Neural progenitor cell (in vitro differentiated cells): ENCODE data around the gene NLRP11. TPM values are rescaled to one million over a fixed set of nuclear protein-coding genes. Genes with fewer than 3 reads are reported as not detected.

ENCODE experiments used
- DNase-seq: peaks from one replicate; pipeline ENCODE4 v3.0.0-alpha.2; 2016; ENCODE audit warnings: low spot score
- H2AFZ ChIP-seq: fragments of 200-600 bp; sonication (generic); replicated peaks from 2 replicates; pipeline ENCODE4 v1.6.1; 2016; ENCODE audit warnings: antibody characterized with exemption
- H3F3A ChIP-seq: fragments of 200-600 bp; sonication (generic); 2 replicates; pipeline ENCODE4 v1.6.1; 2016; ENCODE audit warnings: antibody characterized with exemption, low read depth
- H3K27ac ChIP-seq: fragments of 200-600 bp; sonication (generic); 2 replicates; pipeline ENCODE4 v1.5.1; 2016; ENCODE audit warnings: mild to moderate bottlenecking
- H3K27me3 ChIP-seq: fragments of 200-600 bp; sonication (generic); 2 replicates; pipeline ENCODE4 v1.6.1; 2016; ENCODE audit warnings: mild to moderate bottlenecking, moderate library complexity
- H3K36me3 ChIP-seq: fragments of 200-600 bp; sonication (generic); 2 replicates; pipeline ENCODE4 v1.5.1; 2016
- H3K4me1 ChIP-seq: fragments of 200-600 bp; sonication (generic); 2 replicates; pipeline ENCODE4 v1.6.1; 2016; ENCODE audit warnings: mixed run types
- H3K4me2 ChIP-seq: fragments of 200-600 bp; sonication (generic); 2 replicates; pipeline ENCODE4 v1.6.1; 2016
- H3K4me3 ChIP-seq: fragments of 200-600 bp; sonication (generic); 2 replicates; pipeline ENCODE4 v1.5.1; 2016
- H3K79me2 ChIP-seq: fragments of 200-600 bp; sonication (generic); 2 replicates; pipeline ENCODE4 v1.6.1; 2016; ENCODE audit warnings: low read depth
- H3K9ac ChIP-seq: fragments of 200-600 bp; sonication (generic); 2 replicates; pipeline ENCODE4 v1.6.1; 2016
- H3K9me3 ChIP-seq: fragments of 200-600 bp; sonication (generic); 2 replicates; pipeline ENCODE4 v1.5.1; 2016; ENCODE audit warnings: low read depth
- H4K20me1 ChIP-seq: fragments of 200-600 bp; sonication (generic); 2 replicates; pipeline ENCODE4 v1.6.1; 2016; ENCODE audit warnings: low read depth
- H3K27ac Mint-ChIP-seq: 3 replicates; pipeline ENCODE4 v1.8.0; 2021; ENCODE audit warnings: mixed read lengths
- H3K27me3 Mint-ChIP-seq: 2 replicates; pipeline ENCODE4 v1.8.0; 2022; ENCODE audit warnings: low read depth, mild to moderate bottlenecking, inconsistent platforms, moderate library complexity, mixed read lengths; ENCODE audit not compliant: insufficient read depth
- H3K36me3 Mint-ChIP-seq: 3 replicates; pipeline ENCODE4 v1.8.0; 2021; ENCODE audit warnings: mixed read lengths
- H3K4me1 Mint-ChIP-seq: 3 replicates; pipeline ENCODE4 v1.8.0; 2021; ENCODE audit warnings: mixed read lengths
- H3K4me3 Mint-ChIP-seq: 3 replicates; pipeline ENCODE4 v1.8.0; 2021; ENCODE audit warnings: mild to moderate bottlenecking, moderate library complexity, mixed read lengths
- H3K9me3 Mint-ChIP-seq: 3 replicates; pipeline ENCODE4 v1.8.0; 2020; ENCODE audit warnings: mixed read lengths
- EZH2 ChIP-seq: fragments of 200-600 bp; sonication (generic); IDR thresholded peaks from 2 replicates; pipeline ENCODE4 v1.6.1; 2017; ENCODE audit warnings: antibody characterized with exemption, mild to moderate bottlenecking, moderate library complexity
- EZH2phosphoT487 ChIP-seq: fragments of 200-600 bp; sonication (generic); IDR thresholded peaks from 2 replicates; pipeline ENCODE4 v1.6.1; 2017; ENCODE audit warnings: antibody characterized with exemption
- total RNA-seq: library from RNA; depleted of rRNA; stranded (reverse); fragments of >200 nt; gene quantifications from 2 replicates; pipeline ENCODE4 v1.2.3, GENCODE V29; 2015; ENCODE audit warnings: low replicate concordance
- TF ChIP-seq, protein P1 (sequence below): fragments of 200-600 bp; sonication (generic); IDR thresholded peaks from 2 replicates; pipeline ENCODE4 v1.5.1; 2017; ENCODE audit warnings: antibody characterized with exemption, mild to moderate bottlenecking

The NLRP11 gene
- total RNA-seq, 1 donor from 2014 or later: not detected

DNA sequence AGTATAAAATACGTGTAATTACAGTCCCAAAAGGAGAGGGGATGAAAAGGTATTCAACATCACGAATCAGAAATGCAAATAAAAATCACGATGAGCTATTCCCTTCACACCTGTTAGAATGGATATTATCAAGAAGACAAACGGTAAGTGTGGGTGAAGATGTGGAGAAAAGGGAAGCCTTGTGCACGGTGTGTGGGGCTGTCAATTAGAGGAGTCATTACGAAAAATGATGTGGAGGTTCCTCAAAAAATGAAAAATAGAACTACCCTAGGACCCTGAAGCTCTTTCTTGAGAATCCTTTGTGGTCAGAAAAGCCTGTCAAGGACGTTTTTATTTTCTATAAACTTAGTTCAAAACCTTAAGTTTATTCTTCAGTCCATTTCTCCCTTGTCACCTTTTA, 19.4 kb downstream of the NLRP11 start:
- Mint-ChIP-seq H3K27ac (no peak overlapping the region), H3K4me1 (no peaks in the 10 kb centered on the region), H3K36me3 (no peaks in the 10 kb centered on the region), H3K4me3 (no peak overlapping the region), H3K27me3 (peaks cover 3% of the 10 kb centered on the region), H3K9me3 (peaks cover 17% of the 10 kb centered on the region)
- no peaks in the 10 kb centered on the region for H3K4me1 ChIP-seq
- no peak overlapping the region for H3K4me3 ChIP-seq
- no peaks in the 10 kb centered on the region for H3F3A ChIP-seq
- no peak overlapping the region for H3K27ac ChIP-seq
- DNase-seq: no peak
- H3K27me3 ChIP-seq: no peaks in the 10 kb centered on the region
- H3K9ac ChIP-seq: no peak overlapping the region
- no peaks in the 10 kb centered on the region for H4K20me1 ChIP-seq
- H2AFZ ChIP-seq: no peak overlapping the region
- H3K79me2 ChIP-seq: no peaks in the 10 kb centered on the region
- TF ChIP-seq, protein P1, sequence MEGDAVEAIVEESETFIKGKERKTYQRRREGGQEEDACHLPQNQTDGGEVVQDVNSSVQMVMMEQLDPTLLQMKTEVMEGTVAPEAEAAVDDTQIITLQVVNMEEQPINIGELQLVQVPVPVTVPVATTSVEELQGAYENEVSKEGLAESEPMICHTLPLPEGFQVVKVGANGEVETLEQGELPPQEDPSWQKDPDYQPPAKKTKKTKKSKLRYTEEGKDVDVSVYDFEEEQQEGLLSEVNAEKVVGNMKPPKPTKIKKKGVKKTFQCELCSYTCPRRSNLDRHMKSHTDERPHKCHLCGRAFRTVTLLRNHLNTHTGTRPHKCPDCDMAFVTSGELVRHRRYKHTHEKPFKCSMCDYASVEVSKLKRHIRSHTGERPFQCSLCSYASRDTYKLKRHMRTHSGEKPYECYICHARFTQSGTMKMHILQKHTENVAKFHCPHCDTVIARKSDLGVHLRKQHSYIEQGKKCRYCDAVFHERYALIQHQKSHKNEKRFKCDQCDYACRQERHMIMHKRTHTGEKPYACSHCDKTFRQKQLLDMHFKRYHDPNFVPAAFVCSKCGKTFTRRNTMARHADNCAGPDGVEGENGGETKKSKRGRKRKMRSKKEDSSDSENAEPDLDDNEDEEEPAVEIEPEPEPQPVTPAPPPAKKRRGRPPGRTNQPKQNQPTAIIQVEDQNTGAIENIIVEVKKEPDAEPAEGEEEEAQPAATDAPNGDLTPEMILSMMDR: no peak
- TF ChIP-seq EZH2phosphoT487 (no peak), EZH2 (no peak)
- H3K4me2 ChIP-seq: no peak overlapping the region
- H3K36me3 ChIP-seq: no peaks in the 10 kb centered on the region
- H3K9me3 ChIP-seq: peaks cover 11% of the 10 kb centered on the region

DNA sequence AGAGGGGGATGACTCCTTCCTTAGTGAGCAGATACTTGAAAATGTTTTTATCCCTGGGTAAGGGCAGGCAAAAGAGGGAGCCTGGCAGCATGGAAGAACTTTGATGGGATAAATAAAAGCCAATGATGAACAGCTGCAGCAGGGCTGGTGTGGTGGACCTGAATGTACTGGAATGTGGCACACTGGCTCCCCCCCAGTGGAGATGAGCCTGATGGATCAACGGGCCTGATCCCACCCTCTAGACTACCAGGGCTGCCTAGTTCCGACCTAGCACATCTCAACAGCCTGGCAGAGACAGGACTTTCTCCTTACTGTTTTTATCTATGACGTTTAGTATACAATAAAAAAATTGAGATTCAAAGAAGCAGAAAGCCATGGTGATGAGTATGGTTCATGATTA, 20.5 kb downstream of the NLRP11 start:
- Mint-ChIP-seq H3K27ac (no peak overlapping the region), H3K4me1 (no peaks in the 10 kb centered on the region), H3K4me3 (no peak overlapping the region), H3K27me3 (peaks cover 3% of the 10 kb centered on the region), H3K36me3 (no peaks in the 10 kb centered on the region), H3K9me3 (peaks cover 17% of the 10 kb centered on the region)
- Histone ChIP-seq H2AFZ (no peak overlapping the region), H3K4me1 (no peaks in the 10 kb centered on the region), H3K36me3 (no peaks in the 10 kb centered on the region), H3K27ac (no peak overlapping the region), H3K27me3 (no peaks in the 10 kb centered on the region), H3K9me3 (peaks cover 8% of the 10 kb centered on the region), H3F3A (no peaks in the 10 kb centered on the region), H3K4me3 (no peak overlapping the region), H3K79me2 (no peaks in the 10 kb centered on the region), H4K20me1 (no peaks in the 10 kb centered on the region), H3K9ac (no peak overlapping the region), H3K4me2 (no peak overlapping the region)
- TF ChIP-seq EZH2 (no peak), EZH2phosphoT487 (no peak)
- TF ChIP-seq, protein P1: no peak
- DNase-seq: no peak

DNA sequence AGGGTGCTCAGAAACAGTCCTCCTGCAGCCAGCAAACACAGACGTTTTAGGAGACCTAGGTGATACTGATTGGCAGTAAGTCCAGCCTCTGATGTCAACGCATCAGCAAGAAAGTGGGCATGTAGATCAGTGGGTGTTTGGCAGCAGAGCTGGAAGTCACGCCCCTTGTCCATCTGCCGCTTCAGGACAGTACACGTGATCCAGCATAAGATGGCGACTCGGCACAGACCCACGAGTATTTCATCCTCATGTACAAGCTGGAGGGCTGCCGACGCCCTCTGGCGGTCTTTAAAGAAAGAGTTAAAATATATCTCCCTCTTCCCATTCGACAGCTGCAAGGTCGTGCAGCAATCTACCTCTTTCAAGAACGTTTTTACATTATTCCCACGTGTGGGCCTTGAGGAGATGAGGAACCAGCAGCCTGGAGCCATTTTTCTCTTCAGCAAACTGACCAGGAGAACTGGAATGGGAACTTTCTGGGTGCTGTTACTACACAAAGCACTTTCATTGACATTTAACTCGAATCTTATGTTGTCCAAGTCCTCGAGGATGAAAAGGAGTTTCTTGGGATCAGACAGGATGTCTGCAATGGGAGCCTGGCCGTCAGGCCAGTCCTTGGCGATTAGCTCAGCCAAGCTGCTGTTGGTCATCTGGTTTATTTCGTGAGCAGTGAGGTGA, 22.3 kb downstream of the NLRP11 start:
- H4K20me1 ChIP-seq: no peaks in the 10 kb centered on the region
- TF ChIP-seq EZH2phosphoT487: no peak
- TF ChIP-seq, protein P1: peak; percentile 38
- DNase-seq: peak; percentile 43
- H3K79me2 ChIP-seq: no peaks in the 10 kb centered on the region
- Mint-ChIP-seq H3K27ac (no peak overlapping the region), H3K4me3 (no peak overlapping the region), H3K4me1 (no peaks in the 10 kb centered on the region), H3K27me3 (peaks cover 3% of the 10 kb centered on the region), H3K36me3 (no peaks in the 10 kb centered on the region), H3K9me3 (peaks cover 19% of the 10 kb centered on the region)
- H2AFZ ChIP-seq: no peak overlapping the region
- peaks cover 8% of the 10 kb centered on the region for H3K9me3 ChIP-seq
- no peak overlapping the region for H3K4me3 ChIP-seq
- no peak overlapping the region for H3K27ac ChIP-seq
- no peaks in the 10 kb centered on the region for H3K36me3 ChIP-seq
- no peak overlapping the region for H3K9ac ChIP-seq
- H3K4me1 ChIP-seq: no peaks in the 10 kb centered on the region
- no peak overlapping the region for H3K4me2 ChIP-seq
- H3K27me3 ChIP-seq: no peaks in the 10 kb centered on the region
- no peaks in the 10 kb centered on the region for H3F3A ChIP-seq
